ENCODE data around the gene RND2.

- TF ChIP-seq EP300 (IDR thresholded peaks at IDR 0.05), result no peak
- TF ChIP-seq CTCF (IDR thresholded peaks at IDR 0.05), result no peak
- no peak for TF ChIP-seq POLR2A (IDR thresholded peaks at IDR 0.05)
Measured at GRCh38 chr17:43016216-43016615, 8.8 kb upstream of the RND2 start.

Measured in gastroesophageal sphincter (tissue), 3 donors.